Measurements from ENCODE around the gene PIAS3. TPM values are rescaled to one million over a fixed set of nuclear protein-coding genes. Genes with fewer than 3 reads are reported as not detected.

Gene PIAS3
- total RNA-seq, result 57.1 to 58.5 TPM (median 57.1 TPM) in 3 replicates
- long read RNA-seq, transcript PIAS3-203 (14 exons, 2,901 nt), result major isoform, 16 of 85 reads
- long read RNA-seq, partial matches to known transcripts, result 7 of 85 reads
- long read RNA-seq, other reads (novel, unspliced or antisense), result 62 of 85 reads

GRCh38 chr1:145858901-145859490 is at the start of gene PIAS3:
Gene PIAS3, minus strand, starts transcription at chr1:145859081. Its CDS starts 91 bp downstream, at chr1:145858990.
- DNase-seq (ENCODE audit: low spot score), result peak; percentile 99
- peaks cover 19% of the 10 kb centered on the region for H3K4me1 Mint-ChIP-seq (ENCODE audit: low read depth)
- H3K36me3 Mint-ChIP-seq (ENCODE audit: low read depth), result peaks cover 19% of the 10 kb centered on the region
- H3K9me3 Mint-ChIP-seq (ENCODE audit: low read depth), result no peaks in the 10 kb centered on the region
- TF ChIP-seq, protein P1, sequence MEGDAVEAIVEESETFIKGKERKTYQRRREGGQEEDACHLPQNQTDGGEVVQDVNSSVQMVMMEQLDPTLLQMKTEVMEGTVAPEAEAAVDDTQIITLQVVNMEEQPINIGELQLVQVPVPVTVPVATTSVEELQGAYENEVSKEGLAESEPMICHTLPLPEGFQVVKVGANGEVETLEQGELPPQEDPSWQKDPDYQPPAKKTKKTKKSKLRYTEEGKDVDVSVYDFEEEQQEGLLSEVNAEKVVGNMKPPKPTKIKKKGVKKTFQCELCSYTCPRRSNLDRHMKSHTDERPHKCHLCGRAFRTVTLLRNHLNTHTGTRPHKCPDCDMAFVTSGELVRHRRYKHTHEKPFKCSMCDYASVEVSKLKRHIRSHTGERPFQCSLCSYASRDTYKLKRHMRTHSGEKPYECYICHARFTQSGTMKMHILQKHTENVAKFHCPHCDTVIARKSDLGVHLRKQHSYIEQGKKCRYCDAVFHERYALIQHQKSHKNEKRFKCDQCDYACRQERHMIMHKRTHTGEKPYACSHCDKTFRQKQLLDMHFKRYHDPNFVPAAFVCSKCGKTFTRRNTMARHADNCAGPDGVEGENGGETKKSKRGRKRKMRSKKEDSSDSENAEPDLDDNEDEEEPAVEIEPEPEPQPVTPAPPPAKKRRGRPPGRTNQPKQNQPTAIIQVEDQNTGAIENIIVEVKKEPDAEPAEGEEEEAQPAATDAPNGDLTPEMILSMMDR (IDR thresholded peaks at IDR 0.05), result no peak
- no peaks in the 10 kb centered on the region for H3K27me3 Mint-ChIP-seq (ENCODE audit: low read depth)
- H3K27ac Mint-ChIP-seq (ENCODE audit: unreplicated experiment), result peak within 1 kb of the TSS; percentile 98
- H3K4me3 Mint-ChIP-seq (ENCODE audit: unreplicated experiment), result peak within 1 kb of the TSS; percentile 92

GRCh38 chr1:145908653-145909052 is 49.8 kb upstream of the PIAS3 start:
- H3K9me3 Mint-ChIP-seq (ENCODE audit: low read depth), result no peaks in the 10 kb centered on the region
- peaks cover 29% of the 10 kb centered on the region for H3K4me1 Mint-ChIP-seq (ENCODE audit: low read depth)
- H3K4me3 Mint-ChIP-seq (ENCODE audit: unreplicated experiment), result peak overlapping the region; percentile 7
- H3K27ac Mint-ChIP-seq (ENCODE audit: unreplicated experiment), result no peak overlapping the region
- TF ChIP-seq, protein P1 (IDR thresholded peaks at IDR 0.05), result no peak
- H3K27me3 Mint-ChIP-seq (ENCODE audit: low read depth), result no peaks in the 10 kb centered on the region
- no peak for DNase-seq (ENCODE audit: low spot score)
- H3K36me3 Mint-ChIP-seq (ENCODE audit: low read depth), result peaks cover 10% of the 10 kb centered on the region

DNA sequence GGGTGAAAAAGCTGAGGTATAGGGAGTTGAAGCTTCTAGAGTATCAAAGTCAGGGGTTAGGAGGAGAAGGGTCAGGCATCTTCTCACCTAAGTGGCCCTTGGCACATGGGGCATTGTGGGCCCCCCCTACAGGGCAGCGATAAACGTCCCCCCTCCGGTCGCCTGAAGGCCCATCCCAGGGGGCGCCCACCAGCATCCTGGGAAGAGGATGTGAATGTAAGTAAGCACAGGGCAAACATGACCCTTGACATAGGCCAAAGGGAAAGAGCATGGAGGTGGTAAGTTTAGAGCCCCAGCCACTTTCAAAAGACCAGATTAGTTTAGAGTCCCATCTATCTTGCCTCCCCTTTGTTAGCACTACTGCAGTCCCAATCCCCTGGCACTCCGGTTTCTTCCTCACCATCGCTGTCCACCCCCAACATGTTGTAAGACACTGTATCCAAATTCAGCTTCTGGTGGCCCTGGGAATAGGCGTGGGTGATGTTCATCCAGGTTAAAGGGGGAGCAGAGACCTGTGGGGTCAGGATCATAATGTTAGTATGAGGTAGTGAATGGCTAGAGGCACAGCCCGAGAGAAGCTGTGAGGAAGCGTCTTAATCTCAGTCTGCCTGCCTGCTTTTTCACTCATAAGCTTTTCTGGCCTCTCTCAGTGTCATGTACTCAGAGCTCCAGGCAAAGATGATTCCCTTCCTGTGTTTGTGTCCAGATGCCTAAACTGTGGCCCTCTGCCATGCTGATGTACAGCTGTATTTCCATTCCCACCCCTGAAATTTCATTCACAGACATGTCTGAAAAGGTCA is 48.3 kb upstream of the PIAS3 start:
- Mint-ChIP-seq H3K27ac (ENCODE audit: unreplicated experiment) (peak overlapping the region; percentile 80), H3K9me3 (ENCODE audit: low read depth) (no peaks in the 10 kb centered on the region), H3K27me3 (ENCODE audit: low read depth) (no peaks in the 10 kb centered on the region)

DNA sequence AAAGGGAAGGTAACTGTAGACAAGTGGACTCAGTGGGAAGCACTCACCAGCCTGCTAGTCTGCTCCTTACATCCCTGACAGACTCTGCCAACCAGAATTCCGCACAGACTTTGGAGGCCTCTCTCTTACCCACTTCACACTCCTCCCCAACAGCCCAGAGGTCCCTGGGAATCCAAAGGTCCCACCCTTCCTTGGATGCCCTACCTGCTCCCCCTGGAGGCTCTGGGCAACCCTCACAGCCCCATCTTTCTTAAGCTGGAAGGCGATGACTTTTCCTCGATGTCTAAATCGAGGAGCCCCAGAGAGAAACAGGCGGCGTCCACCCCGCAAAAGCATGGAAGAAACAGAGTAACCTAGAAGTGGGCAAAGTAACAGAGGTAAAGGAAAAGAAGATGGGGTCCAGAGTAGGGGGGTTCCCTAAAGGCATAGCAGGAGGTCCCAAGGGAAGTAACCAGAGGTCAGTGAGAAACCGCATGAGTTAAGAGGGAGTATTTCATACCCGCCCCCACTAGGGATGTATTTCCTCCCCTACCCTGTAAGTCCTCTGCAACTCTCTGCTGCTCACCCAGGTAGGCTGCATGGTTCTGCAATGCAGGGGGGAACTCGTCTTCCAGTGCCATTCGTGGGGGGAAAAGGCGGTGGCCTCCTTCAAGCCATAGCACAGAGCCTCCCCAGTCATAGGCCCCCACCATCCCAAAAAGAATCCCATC is 42.6 kb upstream of the PIAS3 start:
- Mint-ChIP-seq H3K4me1 (ENCODE audit: low read depth) (no peaks in the 10 kb centered on the region), H3K27me3 (ENCODE audit: low read depth) (no peaks in the 10 kb centered on the region), H3K36me3 (ENCODE audit: low read depth) (peaks cover 26% of the 10 kb centered on the region), H3K27ac (ENCODE audit: unreplicated experiment) (no peak overlapping the region), H3K9me3 (ENCODE audit: low read depth) (no peaks in the 10 kb centered on the region), H3K4me3 (ENCODE audit: unreplicated experiment) (no peak overlapping the region)
- no peak for DNase-seq (ENCODE audit: low spot score)
- TF ChIP-seq, protein P1 (IDR thresholded peaks at IDR 0.05), result no peak

More for the DNA sequence above, 48.3 kb upstream of the PIAS3 start:
- peaks cover 29% of the 10 kb centered on the region for H3K4me1 Mint-ChIP-seq (ENCODE audit: low read depth)
- DNase-seq (ENCODE audit: low spot score), result no peak
- peaks cover 9% of the 10 kb centered on the region for H3K36me3 Mint-ChIP-seq (ENCODE audit: low read depth)
- H3K4me3 Mint-ChIP-seq (ENCODE audit: unreplicated experiment), result no peak overlapping the region
- TF ChIP-seq, protein P1 (IDR thresholded peaks at IDR 0.05), result no peak

DNA sequence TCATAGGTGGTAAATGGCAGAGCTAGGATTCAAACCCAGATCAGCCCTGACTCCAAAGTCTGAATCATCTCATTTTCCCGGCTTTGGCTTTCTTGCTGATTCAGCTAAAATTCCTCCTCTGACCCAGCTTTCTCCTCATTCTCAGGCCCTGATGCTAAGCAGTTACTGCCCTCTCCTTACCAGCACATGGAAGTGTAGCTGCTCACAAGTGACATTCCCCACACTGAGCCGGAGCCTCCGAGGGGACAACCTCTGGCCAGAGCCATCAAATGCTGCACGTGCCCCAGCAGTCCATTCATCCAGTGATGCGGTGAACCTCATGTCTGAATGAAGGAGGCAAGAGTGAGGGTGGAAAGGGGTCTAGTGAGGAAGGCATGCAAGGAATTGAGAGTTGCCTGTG is 39.9 kb upstream of the PIAS3 start:
- TF ChIP-seq, protein P1 (IDR thresholded peaks at IDR 0.05), result no peak
- Mint-ChIP-seq H3K36me3 (ENCODE audit: low read depth) (peaks cover 28% of the 10 kb centered on the region), H3K4me1 (ENCODE audit: low read depth) (no peaks in the 10 kb centered on the region), H3K27me3 (ENCODE audit: low read depth) (no peaks in the 10 kb centered on the region), H3K27ac (ENCODE audit: unreplicated experiment) (no peak overlapping the region), H3K4me3 (ENCODE audit: unreplicated experiment) (no peak overlapping the region), H3K9me3 (ENCODE audit: low read depth) (no peaks in the 10 kb centered on the region)
- DNase-seq (ENCODE audit: low spot score), result no peak
